Stimulated activated effector memory CD8-positive, alpha-beta T cell treated with anti-CD3 and anti-CD28 coated beads, Interleukin-12 subunit alpha, Interleukin-12 subunit beta, amount 100 ng/mL, for 72 hours (primary cell): ENCODE data around the gene NEUROG1.

ENCODE experiments used
- ATAC-seq: fragments of 150-1000 bp; cut with Tn5 transposase; 2 replicates; pipeline ENCODE4 v1.10.0; 2021
- DNase-seq, 2 donors: peaks; one replicate each; pipeline ENCODE4 v3.0.0; 2021 to 2022; ENCODE audit warnings: low spot score in 2 of 2
- H3K27ac Mint-ChIP-seq: one replicate; pipeline ENCODE4 v1.8.0; 2022; ENCODE audit warnings: mild to moderate bottlenecking, mixed read lengths
- H3K36me3 Mint-ChIP-seq: one replicate; pipeline ENCODE4 v1.8.0; 2022; ENCODE audit warnings: mild to moderate bottlenecking, mixed read lengths
- H3K4me1 Mint-ChIP-seq: one replicate; pipeline ENCODE4 v1.8.0; 2022; ENCODE audit warnings: mixed read lengths
- H3K4me3 Mint-ChIP-seq: one replicate; pipeline ENCODE4 v1.8.0; 2022; ENCODE audit warnings: mild to moderate bottlenecking, mixed read lengths
- H3K9me3 Mint-ChIP-seq: one replicate; pipeline ENCODE4 v1.8.0; 2022; ENCODE audit warnings: mixed read lengths

NEUROG1 gene

DNA sequence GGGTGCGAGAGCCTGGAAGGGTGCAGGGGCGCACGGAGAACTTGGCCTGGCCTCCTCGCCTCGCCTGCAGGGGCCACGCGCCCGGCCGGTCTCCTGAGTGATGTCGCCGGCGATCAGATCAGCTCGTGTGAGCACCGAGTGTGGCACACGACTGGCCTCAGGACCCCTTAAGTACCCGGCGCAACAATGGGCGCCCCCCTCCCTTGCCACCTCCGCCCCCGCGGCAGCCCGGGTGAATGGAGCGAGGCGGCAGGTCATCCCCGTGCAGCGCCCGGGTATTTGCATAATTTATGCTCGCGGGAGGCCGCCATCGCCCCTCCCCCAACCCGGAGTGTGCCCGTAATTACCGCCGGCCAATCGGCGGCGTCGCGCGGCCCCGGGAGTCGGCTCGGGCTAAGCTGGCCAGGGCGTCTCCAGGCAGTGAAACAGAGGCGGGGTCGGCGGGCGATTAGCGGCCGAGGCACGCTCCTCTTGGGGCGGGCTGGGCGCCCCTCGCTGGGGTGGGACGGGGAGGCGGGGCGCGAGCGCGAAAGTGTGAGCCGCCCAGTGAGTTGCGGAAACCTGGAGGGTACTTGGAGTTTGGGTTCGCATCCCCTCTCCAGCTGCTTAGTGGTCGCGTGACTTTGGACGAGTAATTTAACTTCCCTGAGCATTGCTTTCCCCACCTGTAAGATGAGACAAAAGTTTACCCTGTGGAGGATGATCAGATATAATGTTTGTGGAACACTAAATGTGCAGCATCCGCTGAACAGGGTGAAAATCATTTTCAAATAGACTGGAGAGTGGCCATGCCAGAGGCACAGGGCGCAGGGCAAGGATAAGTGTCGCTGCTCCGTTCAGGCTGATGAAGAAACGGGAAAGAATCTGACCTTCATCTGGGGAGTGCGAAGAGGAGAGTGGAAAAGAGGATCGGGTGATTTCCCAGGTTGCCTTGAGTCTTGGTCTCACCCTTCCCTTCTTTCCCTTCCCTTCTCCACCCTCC, at the start of gene NEUROG1:
TSS of gene NEUROG1 (minus strand) at position 145 of the 982 bp plus-strand sequence. CDS start 274 bp downstream, outside the sequence.
- ATAC-seq, result no peak
- Mint-ChIP-seq H3K9me3 (no peaks in the 10 kb centered on the region), H3K4me1 (peaks cover 9% of the 10 kb centered on the region), H3K36me3 (no peaks in the 10 kb centered on the region), H3K4me3 (peak within 1 kb of the TSS; percentile 11), H3K27ac (no peak within 1 kb of the TSS)
- no peak for DNase-seq

DNA sequence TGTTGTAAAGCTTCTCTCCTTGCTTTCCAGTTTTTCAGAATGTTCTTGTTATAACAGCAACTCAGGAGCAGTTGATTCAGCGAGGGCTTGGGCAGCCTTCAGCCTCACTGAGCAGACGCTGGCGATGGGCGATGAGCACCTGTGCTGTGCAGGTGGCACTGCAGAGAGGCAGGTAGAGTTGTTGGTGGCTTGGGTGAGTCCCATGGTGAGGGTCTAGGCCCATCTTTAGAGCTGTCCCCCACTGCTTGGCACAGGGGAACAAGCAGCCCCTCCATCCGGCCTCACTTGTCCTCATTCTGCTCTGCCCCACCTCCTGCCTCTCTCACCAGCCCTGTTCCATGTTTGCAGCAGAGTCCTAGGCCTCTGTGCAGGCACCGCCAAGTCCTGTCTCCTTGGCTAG, 49.2 kb upstream of the NEUROG1 start:
- DNase-seq (no peak), ATAC-seq (peak; percentile 12)
- no peak overlapping the region for H3K4me3 Mint-ChIP-seq
- H3K36me3 Mint-ChIP-seq, result no peaks in the 10 kb centered on the region
- no peaks in the 10 kb centered on the region for H3K4me1 Mint-ChIP-seq
- H3K9me3 Mint-ChIP-seq, result no peaks in the 10 kb centered on the region
- no peak overlapping the region for H3K27ac Mint-ChIP-seq

DNA sequence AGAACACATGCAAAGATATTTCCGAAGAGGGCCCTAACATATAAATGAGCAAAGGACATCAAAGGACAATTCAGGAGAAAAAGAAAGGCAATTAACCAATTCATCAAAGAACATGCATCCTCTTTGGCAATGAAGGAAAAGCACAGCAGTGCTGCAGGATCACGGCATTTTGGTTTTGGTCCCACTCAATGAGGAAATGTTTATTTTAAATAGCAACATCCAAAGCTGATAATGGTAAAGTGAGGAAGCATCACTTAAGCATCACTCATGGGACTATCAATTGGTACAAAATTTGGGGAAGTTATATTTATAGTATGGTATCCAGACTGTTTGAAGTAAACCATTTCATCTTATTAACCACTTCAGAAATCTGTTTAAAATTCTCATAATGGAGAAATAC, 48.5 kb upstream of the NEUROG1 start:
- DNase-seq (no peak), ATAC-seq (no peak)
- Mint-ChIP-seq H3K4me3 (no peak overlapping the region), H3K36me3 (no peaks in the 10 kb centered on the region), H3K4me1 (peaks cover under 1% of the 10 kb centered on the region), H3K27ac (no peak overlapping the region), H3K9me3 (no peaks in the 10 kb centered on the region)

GRCh38 chr5:135582099-135582781, 46.5 kb upstream of the NEUROG1 start:
- ATAC-seq (peak; percentile 3), DNase-seq (no peak)
- no peaks in the 10 kb centered on the region for H3K36me3 Mint-ChIP-seq
- no peaks in the 10 kb centered on the region for H3K9me3 Mint-ChIP-seq
- no peak overlapping the region for H3K27ac Mint-ChIP-seq
- H3K4me1 Mint-ChIP-seq, result peaks cover 5% of the 10 kb centered on the region
- no peak overlapping the region for H3K4me3 Mint-ChIP-seq

- no peaks in the 10 kb centered on the region for H3K36me3 Mint-ChIP-seq
- DNase-seq (no peak), ATAC-seq (peak; percentile 7)
- H3K4me3 Mint-ChIP-seq, result no peak within 1 kb of the TSS
- no peaks in the 10 kb centered on the region for H3K9me3 Mint-ChIP-seq
- H3K4me1 Mint-ChIP-seq, result peaks cover 5% of the 10 kb centered on the region
- H3K27ac Mint-ChIP-seq, result no peak within 1 kb of the TSS
These were observed 43.0 kb upstream of the NEUROG1 start, which contains the start of gene CXCL14 for GRCh38 chr5:135578685-135579341. TSS of gene CXCL14 (minus strand) at chr5:135578991. CDS start at chr5:135578778, 213 bp downstream.

GRCh38 chr5:135578305-135578684, 42.5 kb upstream of the NEUROG1 start:
- Mint-ChIP-seq H3K36me3 (no peaks in the 10 kb centered on the region), H3K4me1 (peaks cover 5% of the 10 kb centered on the region), H3K9me3 (no peaks in the 10 kb centered on the region), H3K4me3 (no peak overlapping the region), H3K27ac (no peak overlapping the region)
- ATAC-seq (no peak), DNase-seq (no peak)

GRCh38 chr5:135577421-135577820, 41.7 kb upstream of the NEUROG1 start:
- no peak overlapping the region for H3K4me3 Mint-ChIP-seq
- peaks cover 5% of the 10 kb centered on the region for H3K4me1 Mint-ChIP-seq
- H3K27ac Mint-ChIP-seq, result no peak overlapping the region
- DNase-seq (no peak), ATAC-seq (no peak)
- H3K36me3 Mint-ChIP-seq, result no peaks in the 10 kb centered on the region
- no peaks in the 10 kb centered on the region for H3K9me3 Mint-ChIP-seq

GRCh38 chr5:135576075-135576599, 40.4 kb upstream of the NEUROG1 start:
- Mint-ChIP-seq H3K27ac (no peak overlapping the region), H3K4me3 (no peak overlapping the region)
- no peak for DNase-seq

GRCh38 chr5:135574493-135574892, 38.7 kb upstream of the NEUROG1 start:
- Mint-ChIP-seq H3K27ac (no peak overlapping the region), H3K36me3 (no peaks in the 10 kb centered on the region), H3K4me3 (no peak overlapping the region), H3K4me1 (peaks cover 5% of the 10 kb centered on the region), H3K9me3 (no peaks in the 10 kb centered on the region)
- DNase-seq (no peak), ATAC-seq (no peak)

More at GRCh38 chr5:135576075-135576599, 40.4 kb upstream of the NEUROG1 start:
- H3K36me3 Mint-ChIP-seq, result no peaks in the 10 kb centered on the region
- no peaks in the 10 kb centered on the region for H3K9me3 Mint-ChIP-seq
- peaks cover 5% of the 10 kb centered on the region for H3K4me1 Mint-ChIP-seq
- no peak for ATAC-seq

DNA sequence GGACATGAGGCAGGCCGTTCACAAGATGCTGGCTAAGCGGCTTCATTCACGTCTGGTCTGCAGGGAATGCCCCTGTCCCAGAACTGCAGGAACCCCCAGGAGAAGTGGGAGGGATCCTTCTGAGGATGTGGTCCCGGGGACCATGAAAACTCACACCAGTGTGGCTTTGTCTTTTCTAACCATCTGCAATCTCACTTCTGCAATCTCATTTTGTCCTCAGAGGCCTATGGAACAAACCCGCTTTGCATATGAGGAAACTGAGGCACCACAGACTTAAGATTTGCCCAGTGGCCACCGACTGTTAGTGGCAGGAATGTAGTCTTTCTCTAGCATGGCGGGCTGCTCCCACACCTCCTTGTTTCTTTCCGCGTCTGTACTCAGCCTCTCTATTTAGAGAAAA, 36.1 kb upstream of the NEUROG1 start:
- Mint-ChIP-seq H3K4me3 (no peak overlapping the region), H3K27ac (no peak overlapping the region), H3K4me1 (no peaks in the 10 kb centered on the region), H3K36me3 (no peaks in the 10 kb centered on the region), H3K9me3 (no peaks in the 10 kb centered on the region)
- no peak for DNase-seq
- no peak for ATAC-seq

DNA sequence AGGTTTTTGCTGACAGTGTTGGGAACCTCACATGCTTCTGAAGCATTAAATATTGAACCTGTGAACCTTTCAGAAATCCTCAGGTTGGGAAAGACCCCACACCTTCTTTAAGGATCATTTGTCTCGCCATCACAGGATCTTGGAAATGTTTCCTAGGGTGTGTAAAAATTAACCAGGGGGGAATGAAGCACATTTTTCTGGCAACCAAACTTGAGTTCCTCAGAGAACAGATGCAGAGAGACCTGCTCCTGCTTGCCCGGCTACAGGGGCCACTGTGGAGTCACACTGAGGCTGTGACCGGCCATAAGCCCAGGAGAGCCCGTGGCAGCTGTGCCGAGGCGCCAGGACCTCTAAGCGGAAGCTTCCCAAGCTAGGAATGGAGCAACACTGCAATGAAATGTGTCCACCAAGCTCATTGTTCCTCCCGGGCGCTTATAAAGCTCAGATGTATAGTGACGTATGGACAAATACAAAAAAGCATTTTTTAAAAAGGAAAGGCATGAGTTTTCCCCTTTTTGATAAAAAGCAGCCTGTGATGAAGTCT, 35.4 kb upstream of the NEUROG1 start:
- Mint-ChIP-seq H3K4me3 (no peak overlapping the region), H3K9me3 (no peaks in the 10 kb centered on the region), H3K36me3 (no peaks in the 10 kb centered on the region), H3K4me1 (peaks cover 3% of the 10 kb centered on the region), H3K27ac (no peak overlapping the region)
- DNase-seq (no peak), ATAC-seq (no peak)

DNA sequence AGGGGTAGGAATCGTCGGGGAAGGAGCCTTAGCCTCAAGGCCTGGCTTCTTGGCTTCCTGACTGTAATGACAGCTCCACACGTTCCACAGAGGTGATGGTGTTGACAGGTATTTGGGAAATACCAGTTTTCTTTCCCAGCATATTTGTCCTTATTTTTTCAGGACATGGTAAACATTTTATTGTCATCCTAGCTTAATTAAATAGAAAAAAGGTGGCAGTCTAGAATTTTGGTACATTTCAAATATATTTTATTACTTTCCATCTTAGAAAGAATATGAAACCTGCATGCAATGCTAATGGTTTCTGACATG, 34.6 kb upstream of the NEUROG1 start:
- DNase-seq (no peak), ATAC-seq (no peak)
- Mint-ChIP-seq H3K4me1 (peaks cover 6% of the 10 kb centered on the region), H3K9me3 (no peaks in the 10 kb centered on the region), H3K4me3 (no peak overlapping the region), H3K27ac (no peak overlapping the region), H3K36me3 (no peaks in the 10 kb centered on the region)

DNA sequence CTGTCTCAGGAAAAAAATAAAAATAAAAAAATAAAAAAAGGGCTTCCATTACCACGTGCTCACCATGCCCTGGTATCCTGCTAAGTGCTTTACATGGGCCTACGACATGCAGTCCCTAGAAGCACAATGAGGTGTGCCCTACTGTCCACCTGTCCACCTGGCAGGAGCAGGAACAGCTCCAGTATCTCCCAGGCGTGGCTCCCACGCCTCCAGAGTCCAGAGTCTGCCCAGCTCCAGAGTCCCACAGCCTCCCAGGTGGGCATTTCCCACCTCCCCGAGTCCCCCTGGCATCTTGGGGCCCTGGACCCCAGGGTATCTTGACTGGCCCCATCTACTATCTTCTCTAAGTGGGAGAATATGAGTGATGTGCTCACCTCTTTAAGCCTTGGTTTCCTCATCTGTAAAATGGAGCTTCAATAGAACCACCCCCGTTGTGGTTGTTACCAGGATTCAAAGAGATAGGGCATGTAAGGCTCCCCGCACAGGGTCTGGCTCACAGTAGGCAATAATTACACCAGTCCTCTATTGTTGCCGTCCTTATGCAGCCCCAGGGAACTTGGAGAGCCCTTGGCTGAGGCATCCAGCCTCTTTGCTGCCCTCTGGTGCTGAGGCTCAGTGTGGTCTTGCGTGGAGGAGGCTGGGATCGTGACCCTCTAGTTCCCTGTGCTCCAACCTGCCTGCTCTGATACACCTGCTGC, 34.1 kb upstream of the NEUROG1 start:
- Mint-ChIP-seq H3K4me3 (no peak overlapping the region), H3K9me3 (no peaks in the 10 kb centered on the region), H3K4me1 (peaks cover 6% of the 10 kb centered on the region), H3K27ac (no peak overlapping the region), H3K36me3 (no peaks in the 10 kb centered on the region)
- ATAC-seq (peak; percentile 17), DNase-seq (no peak)

DNA sequence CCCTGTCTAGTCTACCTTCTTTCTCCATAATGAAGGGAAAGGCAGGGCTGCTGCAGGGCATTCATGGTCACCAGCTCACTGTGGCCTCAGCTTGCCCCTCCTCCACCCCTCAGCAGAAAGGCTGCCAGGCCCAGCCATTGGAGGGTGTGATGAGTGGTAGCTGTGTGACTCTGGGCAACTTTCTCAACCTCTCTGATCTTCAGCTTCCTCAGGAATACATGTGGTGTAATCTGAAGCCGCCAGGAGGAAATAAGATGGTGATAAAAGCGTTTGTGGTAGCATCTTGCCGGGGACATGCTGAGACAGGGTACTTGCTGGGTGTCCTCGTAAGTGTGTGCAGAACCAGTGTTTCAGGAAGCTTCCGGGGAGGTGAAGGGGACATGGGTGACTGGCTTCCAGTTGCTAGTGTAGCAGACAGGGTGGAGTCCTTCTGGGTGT, 33.2 kb upstream of the NEUROG1 start:
- no peaks in the 10 kb centered on the region for H3K9me3 Mint-ChIP-seq
- ATAC-seq (no peak), DNase-seq (no peak)
- no peak overlapping the region for H3K4me3 Mint-ChIP-seq
- H3K36me3 Mint-ChIP-seq, result no peaks in the 10 kb centered on the region
- H3K27ac Mint-ChIP-seq, result no peak overlapping the region
- H3K4me1 Mint-ChIP-seq, result peaks cover 6% of the 10 kb centered on the region
